Measurements from ENCODE around the gene KLHDC10. TPM values are rescaled to one million over a fixed set of nuclear protein-coding genes. Genes with fewer than 3 reads are reported as not detected.

KLHDC10 gene
- polyA plus RNA-seq, 1 donor (not counting 4 experiments of a cell fraction or from before 2014, with no cell fraction given) = 22.7 TPM

DNA sequence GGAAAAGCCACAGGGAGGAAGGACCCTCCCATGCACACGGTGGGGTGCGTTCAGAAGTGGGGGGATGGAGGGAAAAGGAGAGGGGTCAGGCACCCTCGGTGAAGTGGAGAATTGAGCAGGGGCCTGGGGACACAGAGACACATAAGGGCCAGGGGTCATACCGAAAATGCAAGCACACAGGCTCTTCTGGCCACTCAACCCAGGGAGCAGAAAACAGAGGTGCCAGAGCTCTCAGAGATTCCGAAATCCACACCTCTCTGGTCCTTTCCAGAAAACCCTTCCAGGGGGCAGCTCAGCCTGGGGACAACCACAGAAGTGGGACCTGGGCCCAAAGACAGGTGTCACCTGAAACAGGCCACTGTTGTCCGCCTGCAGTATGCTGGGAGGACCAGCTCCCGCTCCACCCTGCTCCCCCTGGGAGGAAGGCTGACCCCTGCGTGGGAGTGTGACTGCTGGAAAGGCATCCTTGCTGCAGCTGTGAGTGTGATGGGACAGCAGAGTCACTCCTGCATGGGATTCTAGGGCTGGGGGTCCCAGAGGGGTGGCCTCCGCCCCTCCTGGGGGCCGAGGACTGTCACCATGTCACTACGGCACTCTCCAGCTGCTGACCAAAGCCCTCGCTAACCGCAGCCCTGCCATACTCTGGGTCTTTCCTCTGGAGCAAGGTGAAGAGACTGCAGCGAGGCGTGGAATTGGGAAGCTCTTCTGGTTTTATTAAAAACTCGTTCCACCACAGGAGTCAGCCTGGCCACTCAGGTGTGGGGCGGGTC is 71.7 kb downstream of the KLHDC10 start:
- Histone ChIP-seq H3K27me3 (ENCODE audit: control insufficient read depth, extremely low read depth, insufficient read depth, low read length) (no peaks in the 10 kb centered on the region), H3K4me3 (ENCODE audit: control insufficient read depth in 2 of 3, extremely low read depth in 1 of 3, insufficient read depth in 2 of 3, low read depth in 1 of 3, low read length in 3 of 3) (peak overlapping the region in 1 of 3 experiments; percentile 46), H3K9ac (ENCODE audit: control insufficient read depth, extremely low read depth, insufficient read depth, low read length) (peak overlapping the region; percentile 62), H3K9me1 (ENCODE audit: control insufficient read depth, extremely low read depth, insufficient read depth, low read length) (no peaks in the 10 kb centered on the region), H2AFZ (ENCODE audit: control insufficient read depth, low read length) (no peak overlapping the region), H3K4me2 (ENCODE audit: control insufficient read depth, extremely low read depth, insufficient read depth, low read depth, low read length) (peak overlapping the region; percentile 64), H4K20me1 (ENCODE audit: control insufficient read depth, extremely low read depth, insufficient read depth, low read length) (no peaks in the 10 kb centered on the region), H3K27ac (ENCODE audit: control insufficient read depth, insufficient read depth, low read length) (no peak overlapping the region), H3K79me2 (ENCODE audit: control insufficient read depth, insufficient read depth, low read length) (no peaks in the 10 kb centered on the region), H3K36me3 (ENCODE audit: control insufficient read depth in 2 of 2, extremely low read depth in 1 of 2, insufficient read depth in 2 of 2, low read length in 2 of 2) (peaks cover 6 to 9% of the 10 kb centered on the region in 2 experiments), H3K9me3 (ENCODE audit: control insufficient read depth, low read depth, low read length) (no peaks in the 10 kb centered on the region), H3K4me1 (ENCODE audit: control insufficient read depth, extremely low read depth, insufficient read depth, low read length) (peaks cover 4% of the 10 kb centered on the region)
- no peak for TF ChIP-seq EZH2 (IDR thresholded peaks at IDR 0.05; ENCODE audit: low read length)
- TF ChIP-seq, protein P1, sequence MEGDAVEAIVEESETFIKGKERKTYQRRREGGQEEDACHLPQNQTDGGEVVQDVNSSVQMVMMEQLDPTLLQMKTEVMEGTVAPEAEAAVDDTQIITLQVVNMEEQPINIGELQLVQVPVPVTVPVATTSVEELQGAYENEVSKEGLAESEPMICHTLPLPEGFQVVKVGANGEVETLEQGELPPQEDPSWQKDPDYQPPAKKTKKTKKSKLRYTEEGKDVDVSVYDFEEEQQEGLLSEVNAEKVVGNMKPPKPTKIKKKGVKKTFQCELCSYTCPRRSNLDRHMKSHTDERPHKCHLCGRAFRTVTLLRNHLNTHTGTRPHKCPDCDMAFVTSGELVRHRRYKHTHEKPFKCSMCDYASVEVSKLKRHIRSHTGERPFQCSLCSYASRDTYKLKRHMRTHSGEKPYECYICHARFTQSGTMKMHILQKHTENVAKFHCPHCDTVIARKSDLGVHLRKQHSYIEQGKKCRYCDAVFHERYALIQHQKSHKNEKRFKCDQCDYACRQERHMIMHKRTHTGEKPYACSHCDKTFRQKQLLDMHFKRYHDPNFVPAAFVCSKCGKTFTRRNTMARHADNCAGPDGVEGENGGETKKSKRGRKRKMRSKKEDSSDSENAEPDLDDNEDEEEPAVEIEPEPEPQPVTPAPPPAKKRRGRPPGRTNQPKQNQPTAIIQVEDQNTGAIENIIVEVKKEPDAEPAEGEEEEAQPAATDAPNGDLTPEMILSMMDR (optimal IDR thresholded peaks at IDR 0.05 in 1 of 3, IDR thresholded peaks at IDR 0.05 in 1 of 3, conservative IDR thresholded peaks at IDR 0.05 in 1 of 3; ENCODE audit: extremely low read depth in 1 of 3, insufficient read depth in 2 of 3, low read length in 3 of 3) = no peak
- FAIRE-seq (no peak), DNase-seq (ENCODE audit: low read depth, low spot score) (no peak)
- dilution Hi-C loops (cut with MboI; ENCODE audit: extremely low pct_ligation_motif_present, low sequenced_read_pairs) = no loop called here

DNA sequence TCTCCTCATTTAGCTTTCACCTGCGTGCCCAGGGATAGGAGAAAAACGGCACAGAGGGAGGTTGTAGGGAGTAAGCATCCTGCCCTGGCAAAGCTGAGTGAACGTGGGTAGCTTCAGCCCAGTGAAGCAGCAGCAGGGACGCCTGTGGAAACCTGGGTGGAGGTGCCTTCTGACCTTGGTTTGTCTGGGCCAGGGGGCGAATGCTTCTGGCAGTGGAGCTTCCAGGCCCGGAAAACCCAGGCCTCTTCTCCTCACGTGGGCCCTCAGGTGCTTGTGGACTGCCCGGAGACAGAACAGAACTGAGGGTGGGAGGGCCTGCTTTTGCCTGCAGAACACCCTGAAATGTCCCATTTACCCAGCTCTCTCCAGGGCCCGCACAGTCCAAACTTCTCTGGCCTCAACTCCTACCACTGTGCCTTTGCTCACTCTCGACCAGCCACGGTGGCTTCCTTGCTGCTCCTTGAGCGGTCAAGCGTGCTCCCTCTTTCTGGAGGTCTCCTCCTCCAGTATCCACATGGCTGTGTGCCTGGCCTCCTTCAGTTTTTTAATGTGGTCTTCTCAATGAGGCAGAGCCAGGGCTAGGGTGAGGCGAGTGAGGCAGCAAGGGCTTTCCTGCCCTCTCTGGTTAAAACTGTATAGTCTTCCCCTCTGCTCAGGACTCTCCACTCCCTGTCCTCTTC is 72.5 kb downstream of the KLHDC10 start:
- Histone ChIP-seq H3K27me3 (ENCODE audit: control insufficient read depth, extremely low read depth, insufficient read depth, low read length) (peaks cover under 1% of the 10 kb centered on the region), H2AFZ (ENCODE audit: control insufficient read depth, low read length) (no peak overlapping the region), H3K9me1 (ENCODE audit: control insufficient read depth, extremely low read depth, insufficient read depth, low read length) (no peaks in the 10 kb centered on the region), H3K4me3 (ENCODE audit: control insufficient read depth in 2 of 3, extremely low read depth in 1 of 3, insufficient read depth in 2 of 3, low read depth in 1 of 3, low read length in 3 of 3) (no peak overlapping the region), H3K9ac (ENCODE audit: control insufficient read depth, extremely low read depth, insufficient read depth, low read length) (no peak overlapping the region), H3K27ac (ENCODE audit: control insufficient read depth, insufficient read depth, low read length) (no peak overlapping the region), H3K4me1 (ENCODE audit: control insufficient read depth, extremely low read depth, insufficient read depth, low read length) (peaks cover 4% of the 10 kb centered on the region), H4K20me1 (ENCODE audit: control insufficient read depth, extremely low read depth, insufficient read depth, low read length) (no peaks in the 10 kb centered on the region), H3K9me3 (ENCODE audit: control insufficient read depth, low read depth, low read length) (no peaks in the 10 kb centered on the region), H3K4me2 (ENCODE audit: control insufficient read depth, extremely low read depth, insufficient read depth, low read depth, low read length) (no peak overlapping the region), H3K79me2 (ENCODE audit: control insufficient read depth, insufficient read depth, low read length) (no peaks in the 10 kb centered on the region), H3K36me3 (ENCODE audit: control insufficient read depth in 2 of 2, extremely low read depth in 1 of 2, insufficient read depth in 2 of 2, low read length in 2 of 2) (peaks cover 5 to 9% of the 10 kb centered on the region in 2 experiments)
- no peak for TF ChIP-seq EZH2 (IDR thresholded peaks at IDR 0.05; ENCODE audit: low read length)
- TF ChIP-seq, protein P1 (optimal IDR thresholded peaks at IDR 0.05 in 1 of 3, IDR thresholded peaks at IDR 0.05 in 1 of 3, conservative IDR thresholded peaks at IDR 0.05 in 1 of 3; ENCODE audit: extremely low read depth in 1 of 3, insufficient read depth in 2 of 3, low read length in 3 of 3) = no peak
- no peak for FAIRE-seq
- dilution Hi-C loops (cut with MboI; ENCODE audit: extremely low pct_ligation_motif_present, low sequenced_read_pairs) = no loop called here
- DNase-seq (ENCODE audit: low read depth, low spot score) = no peak
